ENCODE results near the gene RAB11FIP4. TPM values are rescaled to one million over a fixed set of nuclear protein-coding genes. Genes with fewer than 3 reads are reported as not detected.

Gene RAB11FIP4
- total and polyA plus RNA-seq, 2 of the 13 experiments (the other 11 are each of a cell fraction or from before 2014, with no cell fraction given) = 28.0 to 89.3 TPM

GRCh38 chr17:31558748-31559583 lies 167.5 kb downstream of the RAB11FIP4 start (continued):
- TF ChIP-seq, protein P1, sequence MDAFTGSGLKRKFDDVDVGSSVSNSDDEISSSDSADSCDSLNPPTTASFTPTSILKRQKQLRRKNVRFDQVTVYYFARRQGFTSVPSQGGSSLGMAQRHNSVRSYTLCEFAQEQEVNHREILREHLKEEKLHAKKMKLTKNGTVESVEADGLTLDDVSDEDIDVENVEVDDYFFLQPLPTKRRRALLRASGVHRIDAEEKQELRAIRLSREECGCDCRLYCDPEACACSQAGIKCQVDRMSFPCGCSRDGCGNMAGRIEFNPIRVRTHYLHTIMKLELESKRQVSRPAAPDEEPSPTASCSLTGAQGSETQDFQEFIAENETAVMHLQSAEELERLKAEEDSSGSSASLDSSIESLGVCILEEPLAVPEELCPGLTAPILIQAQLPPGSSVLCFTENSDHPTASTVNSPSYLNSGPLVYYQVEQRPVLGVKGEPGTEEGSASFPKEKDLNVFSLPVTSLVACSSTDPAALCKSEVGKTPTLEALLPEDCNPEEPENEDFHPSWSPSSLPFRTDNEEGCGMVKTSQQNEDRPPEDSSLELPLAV (CRISPR knock-in tag; conservative IDR thresholded peaks at IDR 0.05; ENCODE audit: low read depth) = no peak
- TF ChIP-seq BRF2 (CRISPR knock-in tag; IDR thresholded peaks at IDR 0.05) = no peak
- TF ChIP-seq ZNF746 (CRISPR knock-in tag; IDR thresholded peaks at IDR 0.05) = 0 out of 2 replicates have a peak, but pooled peaks have one; percentile 39
- TF ChIP-seq POLR2A (IDR thresholded peaks at IDR 0.05; ENCODE audit: insufficient read depth in 1 of 2, low read depth in 2 of 2, low read length in 2 of 2) = peak in 1 of 2 experiments; percentile 68; a peak in 2 of 4 replicates
- 0 out of 2 replicates have a peak, but pooled peaks have one; percentile 27 for TF ChIP-seq ZNF546 (CRISPR knock-in tag; conservative IDR thresholded peaks at IDR 0.05)
- no peak for TF ChIP-seq ZBTB40 (IDR thresholded peaks at IDR 0.05)
- TF ChIP-seq ZBTB40 (CRISPR knock-in tag; IDR thresholded peaks at IDR 0.05) = peak; percentile 33; the same call in 1 of the 2 replicates
- no peak for TF ChIP-seq ONECUT2 (CRISPR knock-in tag; IDR thresholded peaks at IDR 0.05)
- 0 out of 2 replicates have a peak, but pooled peaks have one; percentile 39 for TF ChIP-seq ZNF138 (CRISPR knock-in tag; IDR thresholded peaks at IDR 0.05; ENCODE audit: low read depth)
- TF ChIP-seq POGK (CRISPR knock-in tag; conservative IDR thresholded peaks at IDR 0.05) = no peak; the same call in 1 of the 2 replicates
- TF ChIP-seq HNRNPH1 (optimal IDR thresholded peaks at IDR 0.05; ENCODE audit: low read depth, low read length) = no peak
- TF ChIP-seq AGO2 (optimal IDR thresholded peaks at IDR 0.05; ENCODE audit: low read depth, low read length) = peak; percentile 36

All from HepG2 (cell line).